H9 (cell line): ENCODE measurements around the gene CCL21. TPM values are rescaled to one million over a fixed set of nuclear protein-coding genes. Genes with fewer than 3 reads are reported as not detected.

ENCODE experiments used
- DNase-seq: peaks from one replicate; pipeline ENCODE4 v3.0.0-alpha.2; 2017
- H2AFZ ChIP-seq: one replicate; pipeline ENCODE4 v1.6.1; 2013; ENCODE audit warnings: mild to moderate bottlenecking, low read length, control low read depth, moderate library complexity
- H2AK5ac ChIP-seq: 2 replicates; pipeline ENCODE4 v1.6.1; 2013; ENCODE audit warnings: low read length, control low read depth, mixed read lengths; ENCODE audit not compliant: insufficient read length
- H2BK120ac ChIP-seq: one replicate; pipeline ENCODE4 v1.6.1; 2013; ENCODE audit warnings: low read depth, mild to moderate bottlenecking, low read length, control low read depth, inconsistent platforms; ENCODE audit not compliant: poor library complexity, severe bottlenecking
- H2BK12ac ChIP-seq: 2 replicates; pipeline ENCODE4 v1.6.1; 2013; ENCODE audit warnings: low read length, control low read depth, mixed read lengths, low read depth; ENCODE audit not compliant: insufficient read length
- H2BK15ac ChIP-seq: 2 replicates; pipeline ENCODE4 v1.6.1; 2013; ENCODE audit warnings: low read depth, low read length, control low read depth
- H2BK20ac ChIP-seq: one replicate; pipeline ENCODE4 v1.6.1; 2013; ENCODE audit warnings: low read depth, mild to moderate bottlenecking, low read length, control low read depth, inconsistent platforms; ENCODE audit not compliant: poor library complexity, severe bottlenecking
- H2BK5ac ChIP-seq: 2 replicates; pipeline ENCODE4 v1.6.1; 2013; ENCODE audit warnings: low read length, control low read depth, mixed read lengths; ENCODE audit not compliant: insufficient read length
- H3K14ac ChIP-seq: 2 replicates; pipeline ENCODE4 v1.6.1; 2013; ENCODE audit warnings: low read length, control low read depth; ENCODE audit not compliant: insufficient read depth
- H3K18ac ChIP-seq: 2 replicates; pipeline ENCODE4 v1.6.1; 2013; ENCODE audit warnings: low read depth, mild to moderate bottlenecking, mixed read lengths, low read length, control low read depth; ENCODE audit not compliant: insufficient read length
- H3K23ac ChIP-seq: 2 replicates; pipeline ENCODE4 v1.6.1; 2013; ENCODE audit warnings: low read length, control low read depth, mixed read lengths, low read depth; ENCODE audit not compliant: insufficient read length
- H3K23me2 ChIP-seq: 2 replicates; pipeline ENCODE4 v1.6.1; 2013; ENCODE audit warnings: low read depth, mild to moderate bottlenecking, mixed read lengths, low read length, control low read depth; ENCODE audit not compliant: insufficient read length, poor library complexity, severe bottlenecking
- H3K27ac ChIP-seq: 2 replicates; pipeline ENCODE4 v1.5.1; 2013; ENCODE audit warnings: low read length, control low read depth, mixed read lengths, low read depth; ENCODE audit not compliant: insufficient read length
- H3K27me3 ChIP-seq: 2 replicates; pipeline ENCODE4 v1.6.1; 2013; ENCODE audit warnings: low read length, control low read depth, inconsistent platforms; ENCODE audit not compliant: insufficient read depth
- H3K4ac ChIP-seq: 2 replicates; pipeline ENCODE4 v1.6.1; 2013; ENCODE audit warnings: low read depth, mild to moderate bottlenecking, control low read depth, inconsistent platforms, low read length, moderate library complexity
- H3K4me1 ChIP-seq: 2 replicates; pipeline ENCODE4 v1.6.1; 2013; ENCODE audit warnings: low read length, control low read depth, inconsistent platforms; ENCODE audit not compliant: insufficient read depth
- H3K4me2 ChIP-seq: 2 replicates; pipeline ENCODE4 v1.6.1; 2013; ENCODE audit warnings: low read length, control low read depth, mixed read lengths; ENCODE audit not compliant: insufficient read length, insufficient read depth
- H3K56ac ChIP-seq: 2 replicates; pipeline ENCODE4 v1.6.1; 2013; ENCODE audit warnings: low read depth, mild to moderate bottlenecking, mixed read lengths, low read length, control low read depth; ENCODE audit not compliant: insufficient read length
- H3K79me1 ChIP-seq: 2 replicates; pipeline ENCODE4 v1.6.1; 2013; ENCODE audit warnings: low read depth, mild to moderate bottlenecking, moderate library complexity, low read length, control low read depth, inconsistent platforms; ENCODE audit not compliant: insufficient read depth, poor library complexity, severe bottlenecking
- H3K79me2 ChIP-seq: 2 replicates; pipeline ENCODE4 v1.6.1; 2013; ENCODE audit warnings: low read length, control low read depth, inconsistent platforms; ENCODE audit not compliant: insufficient read depth
- H3K9ac ChIP-seq: 2 replicates; pipeline ENCODE4 v1.6.1; 2013; ENCODE audit warnings: low read length, control low read depth, mixed read lengths; ENCODE audit not compliant: insufficient read length; ENCODE audit errors: extremely low read depth
- H3K9me3 ChIP-seq: one replicate; pipeline ENCODE4 v1.6.1; 2013; ENCODE audit warnings: low read depth, low read length, inconsistent platforms; ENCODE audit not compliant: control insufficient read depth
- H3T11ph ChIP-seq: one replicate; pipeline ENCODE4 v1.6.1; 2013; ENCODE audit warnings: mild to moderate bottlenecking, low read length, control low read depth, inconsistent platforms
- H4K20me1 ChIP-seq: one replicate; pipeline ENCODE4 v1.6.1; 2013; ENCODE audit not compliant: control insufficient read depth, insufficient read length, insufficient read depth
- H4K5ac ChIP-seq: 2 replicates; pipeline ENCODE4 v1.6.1; 2013; ENCODE audit warnings: low read depth, mild to moderate bottlenecking, mixed read lengths, low read length, control low read depth; ENCODE audit not compliant: insufficient read length
- H4K8ac ChIP-seq: replicated peaks from 2 replicates; pipeline ENCODE4 v1.6.1; 2013; ENCODE audit warnings: low read length, control low read depth, mixed read lengths, low read depth; ENCODE audit not compliant: insufficient read length
- H4K91ac ChIP-seq: 2 replicates; pipeline ENCODE4 v1.6.1; 2013; ENCODE audit warnings: low read depth, mild to moderate bottlenecking, moderate library complexity, mixed read lengths, low read length, control low read depth; ENCODE audit not compliant: insufficient read length
- H3K27ac Mint-ChIP-seq, 3 experiments: 2 replicates in 2 of 3; 3 replicates in 1 of 3; pipeline ENCODE4 v1.8.0; 2020 to 2021; ENCODE audit warnings: mixed read lengths in 3 of 3, mild to moderate bottlenecking in 1 of 3, moderate library complexity in 1 of 3
- H3K27me3 Mint-ChIP-seq: 2 replicates; pipeline ENCODE4 v1.8.0; 2021; ENCODE audit warnings: low read depth, mild to moderate bottlenecking, moderate library complexity, mixed read lengths
- H3K36me3 Mint-ChIP-seq, 3 experiments: 2 replicates in 2 of 3; 3 replicates in 1 of 3; pipeline ENCODE4 v1.8.0; 2020 to 2021; ENCODE audit warnings: low read depth in 3 of 3, mixed read lengths in 3 of 3; ENCODE audit not compliant: insufficient read depth in 1 of 3
- H3K4me1 Mint-ChIP-seq, 2 experiments: 2 replicates each; pipeline ENCODE4 v1.8.0; 2020; ENCODE audit warnings: mixed read lengths in 2 of 2
- H3K4me3 Mint-ChIP-seq, 2 experiments: 2 replicates in 1 of 2; 3 replicates in 1 of 2; pipeline ENCODE4 v1.8.0; 2020 to 2021; ENCODE audit warnings: mild to moderate bottlenecking in 2 of 2, mixed read lengths in 2 of 2, moderate library complexity in 1 of 2
- H3K9me3 Mint-ChIP-seq, 2 experiments: 2 replicates in 1 of 2; 3 replicates in 1 of 2; pipeline ENCODE4 v1.8.0; 2020; ENCODE audit warnings: mild to moderate bottlenecking in 2 of 2, mixed read lengths in 2 of 2, moderate library complexity in 1 of 2
- CTCF ChIP-seq: fragments of 200-600 bp; sonication (generic); conservative IDR thresholded peaks from 3 replicates; pipeline ENCODE4 v1.8.0; 2021; ENCODE audit warnings: antibody characterized with exemption, mild to moderate bottlenecking
- WGBS: extraction: QIAGEN DNeasy Blood & Tissue Kit; methylation state at CpG from one replicate; pipeline ENCODE4 v1.1.7; 2013; ENCODE audit warnings: missing lambda C conversion rate, low lambda C conversion rate, mixed read lengths; ENCODE audit not compliant: insufficient read length; ENCODE audit errors: extremely low coverage; 5-methylcytosine and 5-hydroxymethylcytosine counted together
- total RNA-seq: library from RNA; stranded (reverse); gene quantifications from 2 replicates; pipeline ENCODE4 v1.2.1, GENCODE V29; 2021

CCL21 gene
- total RNA-seq, 1 experiment from 2014 or later: not detected

- H3K18ac ChIP-seq: no peak overlapping the region
- no peaks in the 10 kb centered on the region for H3K79me1 ChIP-seq
- H4K8ac ChIP-seq: no peak overlapping the region
These were observed 27.8 kb upstream of the CCL21 start for GRCh38 chr9:34737677-34738260.

More at GRCh38 chr9:34737677-34738260, 27.8 kb upstream of the CCL21 start:
- H3K56ac ChIP-seq: no peak overlapping the region
- H2BK12ac ChIP-seq: no peak overlapping the region
- Mint-ChIP-seq H3K4me3 (no peak overlapping the region), H3K4me1 (no peaks in the 10 kb centered on the region), H3K9me3 (peaks cover 0 to 5% of the 10 kb centered on the region in 2 experiments; a peak in 1 of 5 replicates), H3K27ac (no peak overlapping the region), H3K36me3 (no peaks in the 10 kb centered on the region), H3K27me3 (peaks cover 1% of the 10 kb centered on the region; the same call in 1 of the 2 replicates)
- TF ChIP-seq CTCF: no peak
- no peak overlapping the region for H2BK120ac ChIP-seq
- no peak overlapping the region for H2AK5ac ChIP-seq
- H3K79me2 ChIP-seq: no peaks in the 10 kb centered on the region
- H3K23me2 ChIP-seq: no peaks in the 10 kb centered on the region
- H2BK20ac ChIP-seq: no peak overlapping the region
- no peak for DNase-seq
- H3K27me3 ChIP-seq: no peaks in the 10 kb centered on the region
- no peak overlapping the region for H3K27ac ChIP-seq
- no CpG with 5 or more reads among the region's 6 CpGs for WGBS
- H2BK15ac ChIP-seq: no peak overlapping the region
- H3K4ac ChIP-seq: no peak overlapping the region
- no peaks in the 10 kb centered on the region for H3K9me3 ChIP-seq
- H2BK5ac ChIP-seq: no peak overlapping the region
- H2AFZ ChIP-seq: no peak overlapping the region
- no peak overlapping the region for H4K5ac ChIP-seq
- no peak overlapping the region for H3K4me2 ChIP-seq
- no peak overlapping the region for H4K91ac ChIP-seq
- H3K4me1 ChIP-seq: no peaks in the 10 kb centered on the region
- no peak overlapping the region for H3K14ac ChIP-seq
- H3T11ph ChIP-seq: no peak overlapping the region
- no peaks in the 10 kb centered on the region for H4K20me1 ChIP-seq
- H3K23ac ChIP-seq: no peak overlapping the region
- H3K9ac ChIP-seq: no peak overlapping the region
